ENCODE data around the gene PES1. TPM values are rescaled to one million over a fixed set of nuclear protein-coding genes. Genes with fewer than 3 reads are reported as not detected.

The PES1 gene
- total and polyA plus RNA-seq, 12 donors: 16.3 to 51.7 (median 25.6) TPM

GRCh38 chr22:30578481-30578880 lies 13.2 kb downstream of the PES1 start:
- no peaks in the 10 kb centered on the region for H3K9me3 ChIP-seq
- DNase-seq (no peak), ATAC-seq (no peak)
- H3K36me3 ChIP-seq: peaks cover 22 to 82% (median 62%) of the 10 kb centered on the region in 9 donors
- H3K27me3 ChIP-seq: peaks cover 0 to 17% (median 0%) of the 10 kb centered on the region in 7 donors
- 92 to 95% methylated on average over 12 of the region's 12 CpGs for WGBS, 2 donors
- intact Hi-C loops (cut with DNase I): no loop called here
- no peak overlapping the region for H3K4me3 ChIP-seq
- TF ChIP-seq, protein P1, sequence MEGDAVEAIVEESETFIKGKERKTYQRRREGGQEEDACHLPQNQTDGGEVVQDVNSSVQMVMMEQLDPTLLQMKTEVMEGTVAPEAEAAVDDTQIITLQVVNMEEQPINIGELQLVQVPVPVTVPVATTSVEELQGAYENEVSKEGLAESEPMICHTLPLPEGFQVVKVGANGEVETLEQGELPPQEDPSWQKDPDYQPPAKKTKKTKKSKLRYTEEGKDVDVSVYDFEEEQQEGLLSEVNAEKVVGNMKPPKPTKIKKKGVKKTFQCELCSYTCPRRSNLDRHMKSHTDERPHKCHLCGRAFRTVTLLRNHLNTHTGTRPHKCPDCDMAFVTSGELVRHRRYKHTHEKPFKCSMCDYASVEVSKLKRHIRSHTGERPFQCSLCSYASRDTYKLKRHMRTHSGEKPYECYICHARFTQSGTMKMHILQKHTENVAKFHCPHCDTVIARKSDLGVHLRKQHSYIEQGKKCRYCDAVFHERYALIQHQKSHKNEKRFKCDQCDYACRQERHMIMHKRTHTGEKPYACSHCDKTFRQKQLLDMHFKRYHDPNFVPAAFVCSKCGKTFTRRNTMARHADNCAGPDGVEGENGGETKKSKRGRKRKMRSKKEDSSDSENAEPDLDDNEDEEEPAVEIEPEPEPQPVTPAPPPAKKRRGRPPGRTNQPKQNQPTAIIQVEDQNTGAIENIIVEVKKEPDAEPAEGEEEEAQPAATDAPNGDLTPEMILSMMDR (IDR thresholded peaks at IDR 0.05): no peak
- H3K27ac ChIP-seq: no peak overlapping the region
- H3K4me1 ChIP-seq: peaks cover 0 to 18% (median 13%) of the 10 kb centered on the region in 9 donors

DNA sequence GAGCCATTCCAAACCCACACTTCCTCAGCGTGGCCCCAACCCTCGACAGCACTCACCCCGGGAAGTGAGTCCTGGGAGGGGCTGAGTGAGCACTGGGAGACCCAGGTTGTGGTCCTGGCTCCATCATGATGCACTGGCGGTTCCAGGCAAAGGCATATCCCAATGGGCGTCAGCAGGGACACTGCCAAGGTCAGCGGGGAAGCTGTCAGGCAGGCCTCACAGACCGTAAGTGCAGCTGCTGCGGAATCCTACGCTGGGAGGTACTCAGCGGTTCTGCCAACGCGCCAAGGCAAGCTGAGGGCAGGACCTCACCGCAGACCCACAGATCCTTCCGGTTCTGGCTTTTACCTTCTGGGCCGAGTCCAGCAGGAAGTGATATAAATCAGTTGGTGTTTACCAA lies 15.9 kb downstream of the PES1 start:
- ATAC-seq: peak in 1 of 8 donors; percentile 3
- intact Hi-C loops (cut with DNase I): no loop called here
- Histone ChIP-seq H3K36me3 (peaks cover 16 to 55% (median 47%) of the 10 kb centered on the region in 9 donors), H3K9me3 (no peaks in the 10 kb centered on the region), H3K27ac (peak overlapping the region in 1 of 10 donors; percentile 12), H3K4me3 (no peak overlapping the region), H3K27me3 (peaks cover 0 to 18% (median 0%) of the 10 kb centered on the region in 7 donors), H3K4me1 (peaks cover 0 to 18% (median 13%) of the 10 kb centered on the region in 9 donors)
- TF ChIP-seq, protein P1 (IDR thresholded peaks at IDR 0.05): no peak
- no peak for DNase-seq
- WGBS, 2 donors: 83 to 85% methylated on average over 15 of the region's 15 CpGs

GRCh38 chr22:30574997-30575671 lies 16.6 kb downstream of the PES1 start:
- peak overlapping the region in 1 of 10 donors; percentile 12 for H3K27ac ChIP-seq
- peaks cover 9 to 48% (median 39%) of the 10 kb centered on the region in 9 donors for H3K36me3 ChIP-seq
- ATAC-seq: peak; percentile 18 to 74 (median 69)
- WGBS, 2 donors: 39 to 43% methylated on average over 12 of the region's 12 CpGs
- peaks cover 0 to 18% (median 13%) of the 10 kb centered on the region in 9 donors for H3K4me1 ChIP-seq
- H3K4me3 ChIP-seq: peak overlapping the region in 1 of 10 donors; percentile 13
- intact Hi-C loops (cut with DNase I): no loop called here
- no peaks in the 10 kb centered on the region for H3K9me3 ChIP-seq
- peaks cover 0 to 18% (median 0%) of the 10 kb centered on the region in 7 donors for H3K27me3 ChIP-seq
- peak; percentile 9 to 47 for DNase-seq
- TF ChIP-seq, protein P1 (IDR thresholded peaks at IDR 0.05): peak in 1 of 9 donors; percentile 13

GRCh38 chr22:30574095-30574981 lies 17.4 kb downstream of the PES1 start, which contains the start of gene GAL3ST1:
Gene GAL3ST1, minus strand, starts transcription at chr22:30574665. Its CDS starts 17,273 bp downstream, at chr22:30557392.
- Histone ChIP-seq H3K4me1 (peaks cover 0 to 18% (median 13%) of the 10 kb centered on the region in 9 donors), H3K27me3 (peaks cover 0 to 18% (median 2%) of the 10 kb centered on the region in 7 donors), H3K4me3 (peak within 1 kb of the TSS in 1 of 10 donors; percentile 13), H3K9me3 (no peaks in the 10 kb centered on the region), H3K36me3 (peaks cover 1 to 40% (median 32%) of the 10 kb centered on the region in 9 donors), H3K27ac (peak within 1 kb of the TSS in 1 of 10 donors; percentile 12)
- 6% methylated on average over 62 to 70 of the region's 75 CpGs for WGBS, 2 donors
- ATAC-seq (peak in 1 of 8 donors; percentile 2), DNase-seq (no peak)
- TF ChIP-seq, protein P1 (IDR thresholded peaks at IDR 0.05): no peak
- intact Hi-C loops (cut with DNase I): no loop called here
